ENCODE results near the gene TMTC2. TPM values are rescaled to one million over a fixed set of nuclear protein-coding genes. Genes with fewer than 3 reads are reported as not detected.

Gene TMTC2
- polyA plus RNA-seq, 1 experiment = 1.6 TPM

GRCh38 chr12:82948491-82948890 lies 261.8 kb downstream of the TMTC2 start:
- Histone ChIP-seq H3K4me3 (ENCODE audit: low read depth, low read length) (no peak overlapping the region), H3K9me3 (ENCODE audit: control insufficient read depth, insufficient read depth, low read length) (no peaks in the 10 kb centered on the region), H3K27ac (ENCODE audit: low read depth, low read length) (no peak overlapping the region), H3K27me3 (ENCODE audit: control insufficient read depth, insufficient read depth, low read length) (no peaks in the 10 kb centered on the region)
- CTCF ChIA-PET = no interaction called here
- DNase-seq (ENCODE audit: low read depth, low spot score) = no peak
- POLR2A ChIA-PET = no interaction called here
- TF ChIP-seq, protein P1, sequence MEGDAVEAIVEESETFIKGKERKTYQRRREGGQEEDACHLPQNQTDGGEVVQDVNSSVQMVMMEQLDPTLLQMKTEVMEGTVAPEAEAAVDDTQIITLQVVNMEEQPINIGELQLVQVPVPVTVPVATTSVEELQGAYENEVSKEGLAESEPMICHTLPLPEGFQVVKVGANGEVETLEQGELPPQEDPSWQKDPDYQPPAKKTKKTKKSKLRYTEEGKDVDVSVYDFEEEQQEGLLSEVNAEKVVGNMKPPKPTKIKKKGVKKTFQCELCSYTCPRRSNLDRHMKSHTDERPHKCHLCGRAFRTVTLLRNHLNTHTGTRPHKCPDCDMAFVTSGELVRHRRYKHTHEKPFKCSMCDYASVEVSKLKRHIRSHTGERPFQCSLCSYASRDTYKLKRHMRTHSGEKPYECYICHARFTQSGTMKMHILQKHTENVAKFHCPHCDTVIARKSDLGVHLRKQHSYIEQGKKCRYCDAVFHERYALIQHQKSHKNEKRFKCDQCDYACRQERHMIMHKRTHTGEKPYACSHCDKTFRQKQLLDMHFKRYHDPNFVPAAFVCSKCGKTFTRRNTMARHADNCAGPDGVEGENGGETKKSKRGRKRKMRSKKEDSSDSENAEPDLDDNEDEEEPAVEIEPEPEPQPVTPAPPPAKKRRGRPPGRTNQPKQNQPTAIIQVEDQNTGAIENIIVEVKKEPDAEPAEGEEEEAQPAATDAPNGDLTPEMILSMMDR (IDR thresholded peaks at IDR 0.05; ENCODE audit: low read depth, low read length) = no peak

- CTCF ChIA-PET = no interaction called here
- Histone ChIP-seq H3K9me3 (ENCODE audit: control insufficient read depth, insufficient read depth, low read length) (no peaks in the 10 kb centered on the region), H3K4me3 (ENCODE audit: low read depth, low read length) (no peak overlapping the region), H3K27me3 (ENCODE audit: control insufficient read depth, insufficient read depth, low read length) (no peaks in the 10 kb centered on the region), H3K27ac (ENCODE audit: low read depth, low read length) (no peak overlapping the region)
- DNase-seq (ENCODE audit: low read depth, low spot score) = no peak
- TF ChIP-seq, protein P1 (IDR thresholded peaks at IDR 0.05; ENCODE audit: low read depth, low read length) = no peak
- POLR2A ChIA-PET = no interaction called here
Observed at GRCh38 chr12:82950356-82950755, 263.6 kb downstream of the TMTC2 start.

DNA sequence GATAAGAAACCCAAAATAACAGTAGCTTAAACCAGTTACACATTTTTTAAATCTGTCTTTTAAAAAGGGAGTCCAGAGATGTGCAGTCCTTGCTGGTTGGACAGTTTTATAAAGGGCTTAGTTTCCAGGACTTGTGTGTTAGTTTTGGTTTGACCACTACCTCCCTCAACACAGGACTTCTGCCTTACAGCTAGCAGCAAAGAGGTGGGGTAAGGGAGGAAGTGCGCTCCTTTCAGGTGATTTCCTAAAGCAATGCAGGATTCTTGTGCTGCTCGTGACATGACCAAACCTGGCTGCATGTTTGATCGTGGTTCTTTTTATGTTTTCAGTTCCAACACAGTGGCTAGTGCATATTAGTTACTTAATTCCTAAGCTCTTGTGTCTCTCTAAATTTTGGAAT lies 266.2 kb downstream of the TMTC2 start:
- POLR2A ChIA-PET = no interaction called here
- CTCF ChIA-PET = no interaction called here
- TF ChIP-seq, protein P1 (IDR thresholded peaks at IDR 0.05; ENCODE audit: low read depth, low read length) = no peak

GRCh38 chr12:82953397-82953796 lies 266.7 kb downstream of the TMTC2 start:
- Histone ChIP-seq H3K9me3 (ENCODE audit: control insufficient read depth, insufficient read depth, low read length) (no peaks in the 10 kb centered on the region), H3K27ac (ENCODE audit: low read depth, low read length) (no peak overlapping the region), H3K27me3 (ENCODE audit: control insufficient read depth, insufficient read depth, low read length) (no peaks in the 10 kb centered on the region), H3K4me3 (ENCODE audit: low read depth, low read length) (no peak overlapping the region)
- DNase-seq (ENCODE audit: low read depth, low spot score) = no peak
- CTCF ChIA-PET = no interaction called here
- TF ChIP-seq, protein P1 (IDR thresholded peaks at IDR 0.05; ENCODE audit: low read depth, low read length) = no peak
- POLR2A ChIA-PET = no interaction called here

More for the DNA sequence above, 266.2 kb downstream of the TMTC2 start:
- no peaks in the 10 kb centered on the region for H3K27me3 ChIP-seq (ENCODE audit: control insufficient read depth, insufficient read depth, low read length)
- no peak overlapping the region for H3K4me3 ChIP-seq (ENCODE audit: low read depth, low read length)
- no peaks in the 10 kb centered on the region for H3K9me3 ChIP-seq (ENCODE audit: control insufficient read depth, insufficient read depth, low read length)
- DNase-seq (ENCODE audit: low read depth, low spot score) = no peak
- H3K27ac ChIP-seq (ENCODE audit: low read depth, low read length) = no peak overlapping the region

- H3K9me3 ChIP-seq (ENCODE audit: control insufficient read depth, insufficient read depth, low read length) = no peaks in the 10 kb centered on the region
- TF ChIP-seq, protein P1 (IDR thresholded peaks at IDR 0.05; ENCODE audit: low read depth, low read length) = no peak
- H3K4me3 ChIP-seq (ENCODE audit: low read depth, low read length) = no peak overlapping the region
- ChIA-PET CTCF (no interaction called here), POLR2A (no interaction called here)
- H3K27ac ChIP-seq (ENCODE audit: low read depth, low read length) = no peak overlapping the region
- no peaks in the 10 kb centered on the region for H3K27me3 ChIP-seq (ENCODE audit: control insufficient read depth, insufficient read depth, low read length)
- no peak for DNase-seq (ENCODE audit: low read depth, low spot score)
Observed at GRCh38 chr12:82954064-82954463, 267.4 kb downstream of the TMTC2 start.
